Activated naive CD4-positive, alpha-beta T cell treated with anti-CD3 and anti-CD28 coated beads for 36 hours (primary cell): ENCODE data around the gene TMEM186. TPM values are rescaled to one million over a fixed set of nuclear protein-coding genes. Genes with fewer than 3 reads are reported as not detected.
"Not testable (repeated sequence)": the region's sequence is repeated elsewhere in the genome, so short reads cannot be mapped to it uniquely, and the experiment has no call there.

Experiments
- CTCF ChIA-PET: fragments of 350-600 bp; sonication (Branson Sonifier 250); formaldehyde crosslinking; loops from one replicate; lab custom pipeline; 2021; ENCODE audit warnings: antibody characterized with exemption; lab: Charles Lee
- DNase-seq: peaks from one replicate; pipeline ENCODE4 v3.0.0-alpha.2; 2020
- H3K27ac Mint-ChIP-seq: one replicate; pipeline ENCODE4 v1.8.0; 2021; ENCODE audit warnings: mild to moderate bottlenecking, mixed read lengths
- H3K27me3 Mint-ChIP-seq: one replicate; pipeline ENCODE4 v1.8.0; 2021; ENCODE audit warnings: low read depth, mixed read lengths
- H3K36me3 Mint-ChIP-seq: one replicate; pipeline ENCODE4 v1.8.0; 2021; ENCODE audit warnings: low read depth, mixed read lengths
- H3K4me1 Mint-ChIP-seq: one replicate; pipeline ENCODE4 v1.8.0; 2021; ENCODE audit warnings: low read depth, mixed read lengths
- H3K4me3 Mint-ChIP-seq: one replicate; pipeline ENCODE4 v1.8.0; 2021; ENCODE audit warnings: mild to moderate bottlenecking, moderate library complexity, mixed read lengths
- H3K9me3 Mint-ChIP-seq: one replicate; pipeline ENCODE4 v1.8.0; 2021; ENCODE audit warnings: mixed read lengths
- intact Hi-C: fragments of 100-400 bp; cut with micrococcal nuclease; formaldehyde crosslinking; loops from one replicate; pipeline ENCODE4 v1.15.1; 2023
- total RNA-seq, 2 experiments: library from RNA; stranded (reverse); gene quantifications; one replicate each; pipeline ENCODE4 v1.2.3, GENCODE V29; 2021

TMEM186 gene
- total RNA-seq, 2 experiments from 2014 or later: 12.1 to 12.6 TPM

DNA sequence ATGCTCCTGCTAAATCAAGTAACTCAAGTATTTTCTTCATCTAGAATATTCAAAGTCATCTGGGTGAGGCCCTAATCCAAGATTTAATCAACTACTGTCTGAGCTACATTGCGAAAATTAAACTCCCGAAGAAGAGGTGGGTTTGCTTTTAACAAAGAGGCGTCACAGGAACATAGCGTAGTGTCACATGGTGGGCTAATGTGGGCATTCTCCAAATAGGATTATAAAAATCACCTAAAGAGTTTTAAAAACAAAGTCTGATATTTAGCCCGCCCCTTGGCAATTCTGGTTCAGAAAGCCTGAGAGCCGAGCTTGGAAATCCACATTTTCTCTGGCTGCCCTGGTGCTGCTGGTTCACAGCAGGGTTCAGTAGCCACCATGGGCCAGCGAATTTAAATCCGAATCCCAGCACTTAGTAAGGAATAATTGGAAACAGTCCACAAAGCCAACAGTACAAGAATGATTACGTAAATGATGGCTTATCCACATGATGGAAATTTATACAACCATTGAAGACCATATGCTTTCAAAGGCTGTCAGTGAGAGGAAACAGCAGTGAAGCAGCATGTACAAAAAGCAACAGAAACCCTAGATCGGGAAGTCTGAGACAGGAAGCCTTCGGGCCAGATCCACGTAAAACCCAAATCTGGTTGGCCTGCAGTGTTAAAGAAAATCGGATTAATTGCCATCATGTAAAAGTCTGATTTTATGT is 9.0 kb upstream of the TMEM186 start:
- Mint-ChIP-seq H3K27me3 (no peaks in the 10 kb centered on the region), H3K4me3 (no peak overlapping the region), H3K27ac (no peak overlapping the region), H3K4me1 (no peaks in the 10 kb centered on the region), H3K9me3 (no peaks in the 10 kb centered on the region), H3K36me3 (peaks cover 51% of the 10 kb centered on the region)
- intact Hi-C loops: no loop called here
- CTCF ChIA-PET: no interaction called here
- no peak for DNase-seq

- CTCF ChIA-PET: no interaction called here
- Mint-ChIP-seq H3K9me3 (no peaks in the 10 kb centered on the region), H3K27ac (no peak overlapping the region), H3K4me1 (peaks cover 11% of the 10 kb centered on the region), H3K36me3 (peaks cover 44% of the 10 kb centered on the region), H3K4me3 (no peak overlapping the region), H3K27me3 (no peaks in the 10 kb centered on the region)
- intact Hi-C loops: no loop called here
- no peak for DNase-seq
These were observed 6.9 kb upstream of the TMEM186 start for GRCh38 chr16:8804313-8804712.

DNA sequence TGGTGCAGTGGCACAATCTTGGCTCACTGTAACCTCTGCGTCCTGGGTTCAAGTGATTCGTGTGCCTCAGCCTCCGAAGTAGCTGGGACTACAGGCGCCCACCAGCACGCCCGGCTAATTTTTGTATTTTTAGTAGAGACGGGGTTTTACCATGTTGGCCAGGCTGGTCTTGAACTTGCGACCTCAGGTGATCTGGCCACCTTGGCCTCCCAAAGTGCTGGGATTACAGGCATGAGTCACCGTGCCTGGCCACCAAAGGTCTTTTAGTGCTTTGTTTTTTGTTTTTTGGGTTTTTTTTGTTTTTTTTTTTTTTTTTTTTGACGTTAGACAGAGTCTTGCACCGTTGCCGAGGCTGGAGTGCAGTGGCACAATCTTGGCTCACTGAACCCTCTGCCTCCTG is 6.3 kb upstream of the TMEM186 start:
- CTCF ChIA-PET: interaction anchor here (0.7 kb wide), 1 partner anchor 75 kb away, joined by 4 read pairs; no protein-coding TSS in a partner anchor
- H3K27ac Mint-ChIP-seq, H3K27me3 Mint-ChIP-seq, DNase-seq, H3K9me3 Mint-ChIP-seq, H3K4me3 Mint-ChIP-seq, intact Hi-C loops: not testable (repeated sequence)
- H3K4me1 Mint-ChIP-seq: peaks cover 16% of the 10 kb centered on the region
- peaks cover 40% of the 10 kb centered on the region for H3K36me3 Mint-ChIP-seq

- H3K9me3 Mint-ChIP-seq: no peaks in the 10 kb centered on the region
- H3K27me3 Mint-ChIP-seq: no peaks in the 10 kb centered on the region
- H3K4me3 Mint-ChIP-seq: no peak overlapping the region
- CTCF ChIA-PET: interaction anchor here (1.4 to 1.5 kb wide), 2 partner anchors 141 to 149 kb away, joined by 3 read pairs; no protein-coding TSS in a partner anchor
- H3K27ac Mint-ChIP-seq: no peak overlapping the region
- H3K4me1 Mint-ChIP-seq: peaks cover 24% of the 10 kb centered on the region
- peaks cover 35% of the 10 kb centered on the region for H3K36me3 Mint-ChIP-seq
- no peak for DNase-seq
- intact Hi-C loops: no loop called here
These were observed 4.3 kb upstream of the TMEM186 start for GRCh38 chr16:8801701-8802100.

GRCh38 chr16:8798535-8799157 is 1.2 kb upstream of the TMEM186 start:
- no peak for DNase-seq
- CTCF ChIA-PET: interaction anchor here (0.6 to 1.5 kb wide), 2 partner anchors 81 to 138 kb away, joined by 3 read pairs; no protein-coding TSS in a partner anchor
- no peaks in the 10 kb centered on the region for H3K9me3 Mint-ChIP-seq
- H3K27ac Mint-ChIP-seq: peak overlapping the region; percentile 91
- peaks cover 47% of the 10 kb centered on the region for H3K4me1 Mint-ChIP-seq
- peak overlapping the region; percentile 95 for H3K4me3 Mint-ChIP-seq
- no peaks in the 10 kb centered on the region for H3K27me3 Mint-ChIP-seq
- intact Hi-C loops: loop anchor here (5.0 kb wide), 2 partner anchors 164 to 209 kb away; partner anchors contain the start of gene USP7
- H3K36me3 Mint-ChIP-seq: peaks cover 36% of the 10 kb centered on the region

GRCh38 chr16:8798174-8798527 is 712 bp upstream of the TMEM186 start:
- peaks cover 47% of the 10 kb centered on the region for H3K4me1 Mint-ChIP-seq
- CTCF ChIA-PET: interaction anchor here (1.5 kb wide), 1 partner anchor 138 kb away, joined by 3 read pairs; no protein-coding TSS in a partner anchor

DNA sequence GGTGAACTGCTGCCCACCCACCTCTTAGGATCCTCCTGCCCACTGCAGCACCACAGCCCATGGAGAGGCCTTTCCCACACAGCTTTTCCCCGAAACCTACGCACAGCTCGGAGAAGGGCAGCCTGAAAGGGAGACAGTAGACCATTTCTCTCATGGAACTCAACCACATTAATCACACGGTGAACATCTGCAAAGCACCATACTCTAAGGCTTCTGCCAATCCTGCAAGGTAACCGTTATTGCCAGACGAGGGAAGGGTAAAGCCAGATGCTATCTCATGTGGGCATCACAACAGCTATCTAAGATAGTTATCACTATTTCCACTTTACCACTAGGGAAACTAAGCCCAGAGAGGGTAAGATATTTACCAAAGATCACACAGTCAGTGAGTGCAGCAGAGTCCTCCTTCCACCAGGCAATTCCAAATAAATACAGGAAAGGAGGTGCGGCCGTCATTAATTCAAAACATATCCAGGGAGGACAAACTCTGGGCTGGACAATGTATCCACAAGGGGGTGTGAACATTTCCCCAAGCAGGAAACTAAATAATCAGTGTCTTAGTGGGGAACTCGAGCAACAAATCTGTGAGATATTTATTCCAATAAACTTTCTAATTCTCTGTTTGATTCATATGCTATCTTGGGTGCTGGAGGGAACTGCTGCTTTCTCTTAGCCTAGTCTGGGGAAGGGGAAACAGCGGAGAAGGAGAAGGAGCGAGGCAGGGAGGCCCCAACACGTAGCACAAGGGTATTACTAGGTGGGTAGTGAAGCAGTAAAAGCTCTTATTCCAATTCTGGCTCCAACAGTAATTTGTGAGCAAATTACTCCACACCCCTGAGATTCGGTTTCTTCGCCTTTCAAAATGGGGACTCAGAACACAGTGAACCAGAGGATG is 723 bp downstream of the TMEM186 start:
- CTCF ChIA-PET: no interaction called here
- peaks cover 51% of the 10 kb centered on the region for H3K4me1 Mint-ChIP-seq
- H3K27me3 Mint-ChIP-seq: no peaks in the 10 kb centered on the region
- peaks cover 19% of the 10 kb centered on the region for H3K36me3 Mint-ChIP-seq
- no peaks in the 10 kb centered on the region for H3K9me3 Mint-ChIP-seq
- intact Hi-C loops: loop anchor here (1.0 to 5.0 kb wide), 9 partner anchors 72 to 338 kb away; partner anchors contain the start of genes HAPSTR1, METTL22 and USP7
- peak overlapping the region; percentile 95 for H3K4me3 Mint-ChIP-seq
- no peak for DNase-seq
- H3K27ac Mint-ChIP-seq: peak overlapping the region; percentile 91

More at GRCh38 chr16:8798174-8798527, 712 bp upstream of the TMEM186 start:
- H3K36me3 Mint-ChIP-seq: peaks cover 33% of the 10 kb centered on the region
- intact Hi-C loops: loop anchor here (5.0 kb wide), 2 partner anchors 164 to 209 kb away; partner anchors contain the start of gene USP7
- peak overlapping the region; percentile 91 for H3K27ac Mint-ChIP-seq
- H3K27me3 Mint-ChIP-seq: no peaks in the 10 kb centered on the region
- DNase-seq: peak; percentile 24
- H3K4me3 Mint-ChIP-seq: peak overlapping the region; percentile 95
- H3K9me3 Mint-ChIP-seq: no peaks in the 10 kb centered on the region

DNA sequence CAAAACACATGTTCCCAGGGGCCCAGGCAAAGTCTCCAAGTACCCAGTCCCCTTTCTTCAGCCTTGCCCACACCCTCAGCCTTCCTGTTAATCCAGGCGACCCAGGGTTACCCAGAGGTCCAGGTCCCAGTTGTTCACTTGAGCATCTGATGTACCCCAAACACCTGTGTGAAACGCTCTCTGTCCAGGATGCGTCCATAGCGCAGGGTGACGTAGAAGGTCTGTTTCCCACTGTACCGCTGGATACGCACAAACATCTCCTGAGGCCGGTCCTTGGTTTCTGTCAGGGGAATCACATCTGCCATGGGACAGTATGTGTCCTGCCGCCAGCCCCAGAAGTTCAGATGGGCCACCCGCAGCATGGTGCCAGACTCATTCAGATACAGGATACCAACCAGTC is 1.6 kb downstream of the TMEM186 start:
- peaks cover 49% of the 10 kb centered on the region for H3K4me1 Mint-ChIP-seq
- intact Hi-C loops: loop anchor here (2.0 to 5.0 kb wide), 4 partner anchors 85 to 229 kb away; partner anchors contain the start of gene USP7
- no peak overlapping the region for H3K27ac Mint-ChIP-seq
- H3K36me3 Mint-ChIP-seq: peaks cover 18% of the 10 kb centered on the region
- peak overlapping the region; percentile 95 for H3K4me3 Mint-ChIP-seq
- H3K9me3 Mint-ChIP-seq: no peaks in the 10 kb centered on the region
- CTCF ChIA-PET: no interaction called here
- no peaks in the 10 kb centered on the region for H3K27me3 Mint-ChIP-seq
- no peak for DNase-seq

DNA sequence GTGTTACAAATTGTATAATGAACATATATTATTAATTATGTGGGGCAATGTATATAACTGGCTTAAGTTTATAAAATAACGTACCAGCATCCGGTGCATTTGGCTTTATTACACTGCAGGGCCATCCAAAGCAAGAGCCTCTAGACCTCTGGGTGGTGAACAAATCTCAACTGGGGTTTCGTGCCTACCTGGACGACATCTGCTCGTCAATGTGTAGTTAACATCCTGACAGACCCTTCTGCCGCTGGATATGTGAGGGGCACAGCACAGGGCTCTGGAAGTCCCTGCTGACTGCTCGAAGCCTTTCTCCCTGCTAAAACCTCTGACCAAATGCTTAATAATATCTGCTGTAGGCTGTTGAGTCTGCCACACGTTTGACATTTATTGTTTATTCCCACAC is 2.3 kb downstream of the TMEM186 start:
- Mint-ChIP-seq H3K9me3 (no peaks in the 10 kb centered on the region), H3K27me3 (no peaks in the 10 kb centered on the region), H3K4me3 (peak overlapping the region; percentile 95), H3K27ac (peak overlapping the region; percentile 35), H3K36me3 (peaks cover 18% of the 10 kb centered on the region), H3K4me1 (peaks cover 48% of the 10 kb centered on the region)
- no peak for DNase-seq
- CTCF ChIA-PET: no interaction called here
- intact Hi-C loops: loop anchor here (5.0 kb wide), 2 partner anchors 167 to 212 kb away; partner anchors contain the start of gene USP7

DNA sequence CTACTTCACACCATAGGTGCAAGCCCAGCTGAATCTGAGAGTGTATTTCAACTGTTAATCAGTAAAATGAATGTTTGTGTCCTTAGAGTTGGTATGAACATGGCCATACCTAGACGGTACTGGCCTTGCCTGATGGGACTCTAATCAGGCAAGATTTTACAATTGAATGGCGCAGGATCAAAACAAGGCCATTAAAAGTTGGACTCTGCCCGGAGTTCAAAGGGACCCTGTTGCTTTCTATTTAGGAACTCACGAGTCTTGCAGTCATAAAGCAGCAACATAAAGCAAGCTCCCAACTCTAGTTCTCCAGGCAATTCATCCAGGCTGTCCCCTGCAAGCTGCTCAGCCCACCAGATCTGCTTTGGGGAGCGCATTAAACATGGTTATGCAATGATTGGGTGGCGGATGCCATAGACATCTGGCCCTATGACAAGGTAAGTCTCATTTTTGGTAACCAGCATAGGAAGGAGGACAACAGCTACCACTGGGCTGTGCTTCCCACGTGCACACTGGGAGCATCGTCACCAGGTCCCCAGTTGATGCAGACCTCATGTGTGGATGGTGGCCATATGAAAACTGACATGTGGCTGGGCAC is 8.8 kb downstream of the TMEM186 start:
- H3K36me3 Mint-ChIP-seq: no peaks in the 10 kb centered on the region

DNA sequence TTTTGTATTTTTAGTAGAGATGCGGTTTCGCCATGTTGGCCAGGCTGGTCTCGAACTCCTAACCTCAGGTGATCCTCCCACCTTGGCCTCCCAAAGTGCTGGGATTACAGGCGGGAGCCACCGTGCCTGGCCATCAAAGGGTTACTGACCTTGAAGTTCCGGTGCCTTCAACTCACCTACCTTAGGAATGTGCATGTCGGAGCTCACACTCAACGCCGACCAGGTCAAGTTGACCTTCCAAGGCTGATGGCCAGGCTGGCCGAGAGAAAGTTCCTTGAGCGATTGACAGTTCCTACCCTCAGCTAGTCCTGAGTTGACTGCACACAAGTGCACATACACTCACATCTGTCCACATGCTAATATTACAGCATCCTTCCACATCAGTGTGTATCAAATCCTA is 11.1 kb downstream of the TMEM186 start:
- H3K36me3 Mint-ChIP-seq, H3K27ac Mint-ChIP-seq, H3K4me1 Mint-ChIP-seq, H3K27me3 Mint-ChIP-seq, H3K9me3 Mint-ChIP-seq, intact Hi-C loops, H3K4me3 Mint-ChIP-seq, CTCF ChIA-PET, DNase-seq: not testable (repeated sequence)

More for the DNA sequence above, 8.8 kb downstream of the TMEM186 start:
- H3K9me3 Mint-ChIP-seq: no peaks in the 10 kb centered on the region
- H3K4me3 Mint-ChIP-seq: no peak overlapping the region
- no peak for DNase-seq
- H3K4me1 Mint-ChIP-seq: peaks cover 4% of the 10 kb centered on the region
- H3K27me3 Mint-ChIP-seq: no peaks in the 10 kb centered on the region
- intact Hi-C loops: no loop called here
- no peak overlapping the region for H3K27ac Mint-ChIP-seq
- CTCF ChIA-PET: no interaction called here
